Activated CD4-positive, alpha-beta T cell treated with anti-CD3 and anti-CD28 coated beads, Interleukin-2, amount 50 U/mL, for 1 hour (primary cell): ENCODE results near the gene ATP2C1.
"Not testable (repeated sequence)": the region's sequence is repeated elsewhere in the genome, so short reads cannot be mapped to it uniquely, and the experiment has no call there.

Experiments
- DNase-seq: peaks from one replicate; pipeline ENCODE4 v3.0.0-alpha.2; 2020

ATP2C1 gene, protein sequence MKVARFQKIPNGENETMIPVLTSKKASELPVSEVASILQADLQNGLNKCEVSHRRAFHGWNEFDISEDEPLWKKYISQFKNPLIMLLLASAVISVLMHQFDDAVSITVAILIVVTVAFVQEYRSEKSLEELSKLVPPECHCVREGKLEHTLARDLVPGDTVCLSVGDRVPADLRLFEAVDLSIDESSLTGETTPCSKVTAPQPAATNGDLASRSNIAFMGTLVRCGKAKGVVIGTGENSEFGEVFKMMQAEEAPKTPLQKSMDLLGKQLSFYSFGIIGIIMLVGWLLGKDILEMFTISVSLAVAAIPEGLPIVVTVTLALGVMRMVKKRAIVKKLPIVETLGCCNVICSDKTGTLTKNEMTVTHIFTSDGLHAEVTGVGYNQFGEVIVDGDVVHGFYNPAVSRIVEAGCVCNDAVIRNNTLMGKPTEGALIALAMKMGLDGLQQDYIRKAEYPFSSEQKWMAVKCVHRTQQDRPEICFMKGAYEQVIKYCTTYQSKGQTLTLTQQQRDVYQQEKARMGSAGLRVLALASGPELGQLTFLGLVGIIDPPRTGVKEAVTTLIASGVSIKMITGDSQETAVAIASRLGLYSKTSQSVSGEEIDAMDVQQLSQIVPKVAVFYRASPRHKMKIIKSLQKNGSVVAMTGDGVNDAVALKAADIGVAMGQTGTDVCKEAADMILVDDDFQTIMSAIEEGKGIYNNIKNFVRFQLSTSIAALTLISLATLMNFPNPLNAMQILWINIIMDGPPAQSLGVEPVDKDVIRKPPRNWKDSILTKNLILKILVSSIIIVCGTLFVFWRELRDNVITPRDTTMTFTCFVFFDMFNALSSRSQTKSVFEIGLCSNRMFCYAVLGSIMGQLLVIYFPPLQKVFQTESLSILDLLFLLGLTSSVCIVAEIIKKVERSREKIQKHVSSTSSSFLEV

GRCh38 chr3:130893376-130894129 lies at the start of gene ATP2C1:
Gene ATP2C1, plus strand, starts transcription at chr3:130894084. Its CDS starts 686 bp downstream, at chr3:130894770.
- DNase-seq, result peak; percentile 86

DNA sequence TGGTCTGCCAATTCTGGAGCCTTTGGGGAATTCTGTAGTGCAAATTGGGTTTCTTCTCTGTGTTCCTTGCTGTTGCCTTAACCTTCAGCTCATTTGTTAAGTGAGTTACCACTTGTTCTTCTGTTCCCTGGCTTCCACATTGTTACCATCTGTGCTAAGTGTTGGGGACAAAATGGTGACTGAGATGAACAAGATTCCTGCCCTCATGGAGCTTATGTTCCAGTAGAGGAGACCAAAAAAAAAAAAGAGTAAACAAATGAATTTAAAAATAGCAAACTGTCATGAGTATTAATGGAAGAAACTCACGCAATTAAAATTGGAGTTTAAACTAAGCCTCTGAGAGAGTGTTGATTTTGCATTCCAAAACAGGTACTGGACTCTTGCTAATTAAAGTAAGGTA lies 49.4 kb upstream of the ATP2C1 start:
- no peak for DNase-seq

DNA sequence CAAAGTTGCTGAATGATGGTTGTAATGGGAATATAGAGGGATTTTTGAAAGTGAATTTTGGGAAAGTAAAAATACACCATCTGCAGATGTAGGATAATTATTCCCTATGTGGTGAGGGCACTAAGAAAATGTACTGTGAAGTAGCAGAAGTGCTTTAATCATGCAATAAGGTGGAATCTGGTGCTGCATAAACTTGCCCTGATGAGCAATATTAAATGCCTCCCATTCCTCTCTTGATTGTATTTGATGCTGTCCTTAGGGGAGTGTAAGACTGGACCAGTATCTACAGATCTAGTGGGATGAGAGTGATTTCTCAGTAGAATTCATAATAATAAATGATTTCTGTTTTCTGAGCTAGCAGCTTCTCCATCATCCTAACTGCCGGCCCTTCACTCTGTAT lies 47.7 kb upstream of the ATP2C1 start:
- no peak for DNase-seq

- DNase-seq, result no peak
Observed at GRCh38 chr3:130849091-130849552, 44.8 kb upstream of the ATP2C1 start.

- DNase-seq, result peak; percentile 16
Observed at GRCh38 chr3:130850044-130850797, 43.7 kb upstream of the ATP2C1 start.

GRCh38 chr3:130850843-130851242 lies 43.0 kb upstream of the ATP2C1 start:
- no peak for DNase-seq

DNA sequence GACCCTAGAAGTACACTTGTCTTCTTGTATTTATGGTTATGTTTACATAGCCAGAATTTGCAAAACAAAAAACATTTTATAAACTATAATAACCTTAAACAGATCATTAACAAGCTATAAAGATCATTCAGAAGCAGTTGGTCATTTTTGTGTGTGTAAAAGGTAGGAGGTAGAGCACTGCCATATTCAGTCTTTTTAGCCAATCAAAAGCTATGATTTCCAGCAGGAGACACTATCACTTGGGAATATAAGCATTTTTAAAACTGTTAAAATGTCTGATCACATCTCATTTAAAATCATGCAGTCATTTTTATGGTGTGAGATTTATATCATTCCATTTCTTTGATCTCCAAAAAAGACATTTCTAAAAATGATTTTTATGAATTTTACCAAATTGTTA lies 42.6 kb upstream of the ATP2C1 start:
- DNase-seq, result no peak

DNA sequence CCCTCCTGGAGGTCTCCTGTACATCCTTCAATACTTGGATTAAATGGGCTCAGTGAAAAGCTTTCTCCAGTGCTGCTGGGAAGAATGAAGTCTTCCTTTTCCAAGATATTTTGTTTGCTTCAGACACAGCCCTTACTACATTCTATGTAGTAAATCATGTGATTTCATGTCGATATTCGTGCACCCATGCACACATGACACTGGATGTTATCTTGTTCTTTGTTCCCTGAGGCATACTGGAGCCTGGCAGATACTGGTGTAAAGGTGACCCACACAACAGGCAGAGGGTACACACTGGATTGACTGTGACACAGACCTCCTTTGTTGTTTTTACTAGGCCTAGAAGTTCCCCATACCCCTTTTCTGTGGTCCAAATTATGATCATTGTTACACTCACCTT lies 40.3 kb upstream of the ATP2C1 start:
- DNase-seq, result no peak

DNA sequence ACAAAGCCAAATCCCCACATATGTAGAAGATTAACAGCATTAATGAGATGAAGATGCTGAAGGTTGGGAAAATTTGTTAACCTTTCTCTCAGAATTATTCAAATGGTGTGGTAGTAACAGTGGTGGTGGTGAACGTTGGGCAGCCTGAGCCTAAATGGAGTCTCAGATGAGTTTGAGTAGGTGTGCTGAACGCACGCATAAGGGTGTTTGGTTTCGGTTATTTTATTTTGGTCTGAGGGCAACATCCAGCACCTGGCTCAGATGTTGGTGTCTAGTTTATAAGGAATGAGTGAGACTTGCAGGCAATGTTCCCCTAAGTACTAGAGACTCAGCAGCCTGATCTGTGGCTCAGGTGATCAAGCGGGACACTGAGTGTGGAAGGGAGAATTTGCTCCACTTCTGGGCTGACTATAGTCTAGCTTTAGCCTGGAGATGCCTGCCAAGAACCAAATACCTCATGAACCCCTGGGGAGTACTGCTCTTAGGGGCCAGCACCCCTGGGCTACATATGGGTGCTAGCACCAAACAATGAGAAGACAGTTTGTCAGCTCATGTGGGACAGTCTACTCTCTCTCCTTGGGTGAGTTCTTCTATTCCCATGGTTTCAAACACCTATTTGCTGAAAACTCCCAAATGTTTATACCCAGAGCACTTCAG lies 39.5 kb upstream of the ATP2C1 start:
- no peak for DNase-seq

GRCh38 chr3:130857336-130858026 lies 36.4 kb upstream of the ATP2C1 start:
- no peak for DNase-seq

DNA sequence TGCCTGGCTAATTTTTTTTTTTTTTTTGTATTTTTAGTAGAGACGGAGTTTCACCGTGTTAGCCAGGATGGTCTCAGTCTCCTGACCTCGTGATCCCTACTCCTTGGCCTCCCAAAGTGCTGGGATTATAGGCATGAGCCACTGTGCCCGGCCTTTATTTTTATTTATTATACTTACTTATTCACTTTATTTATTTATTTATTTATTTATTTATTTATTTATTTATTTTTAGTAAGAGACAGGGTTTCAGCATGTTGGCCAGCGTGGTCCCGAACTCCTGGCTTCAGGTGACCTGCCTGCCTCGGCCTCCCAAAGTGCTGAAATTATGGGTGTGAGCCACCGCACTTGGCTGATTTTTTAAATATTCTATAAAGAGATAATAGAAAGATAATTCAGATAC lies 31.8 kb upstream of the ATP2C1 start:
- not testable (repeated sequence) for DNase-seq

GRCh38 chr3:130865489-130865888 lies 28.4 kb upstream of the ATP2C1 start:
- DNase-seq, result no peak

DNA sequence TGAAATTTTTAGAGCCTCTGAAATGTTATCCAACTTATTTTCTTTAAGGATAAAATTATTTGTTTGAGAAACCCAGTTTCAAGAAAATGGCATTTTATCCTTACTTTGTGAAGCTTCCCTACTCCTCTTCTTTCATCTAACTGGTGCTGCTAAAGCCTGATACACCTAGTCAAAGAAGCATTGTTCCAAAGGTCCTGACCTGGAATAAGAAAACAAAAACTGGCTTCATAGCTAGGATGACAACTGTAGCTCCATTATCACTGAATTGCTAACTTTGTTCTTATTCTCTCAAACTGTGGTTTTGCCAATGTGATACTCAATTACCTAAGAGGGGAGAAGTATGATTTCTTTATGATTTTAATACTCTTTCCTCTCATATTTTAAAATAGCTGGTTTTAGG lies 27.6 kb upstream of the ATP2C1 start:
- DNase-seq, result no peak

GRCh38 chr3:130870423-130870822 lies 23.5 kb upstream of the ATP2C1 start:
- DNase-seq, result no peak

- no peak for DNase-seq
Observed at GRCh38 chr3:130876594-130876993, 17.3 kb upstream of the ATP2C1 start.

- DNase-seq, result no peak
Observed at GRCh38 chr3:130878464-130878863, 15.4 kb upstream of the ATP2C1 start.

DNA sequence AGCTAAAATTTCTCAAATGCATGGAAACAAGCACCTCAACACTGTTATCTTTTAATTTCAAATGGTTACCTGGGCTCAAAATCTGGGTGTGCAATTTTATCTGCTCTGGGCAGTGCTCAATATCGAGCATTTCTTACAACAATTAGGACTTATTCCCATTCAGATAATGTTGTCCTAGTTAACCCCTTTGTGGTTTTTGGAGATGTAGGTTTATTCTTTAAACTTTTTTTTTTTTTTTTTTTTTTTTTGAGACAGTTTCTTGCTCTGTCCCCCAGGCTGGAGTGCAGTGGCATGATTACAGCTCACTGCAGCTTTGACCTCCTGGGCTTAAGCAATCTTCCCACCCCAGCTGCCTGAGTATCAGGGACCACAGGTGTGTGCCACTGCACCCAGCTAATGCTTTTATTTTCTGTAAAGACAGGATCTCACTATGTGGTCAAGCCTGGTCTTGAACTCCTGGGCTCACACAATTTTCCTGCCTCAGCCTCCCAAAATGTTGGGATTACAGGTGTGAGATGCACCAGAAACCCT lies 4.4 kb upstream of the ATP2C1 start:
- DNase-seq, result no peak

DNA sequence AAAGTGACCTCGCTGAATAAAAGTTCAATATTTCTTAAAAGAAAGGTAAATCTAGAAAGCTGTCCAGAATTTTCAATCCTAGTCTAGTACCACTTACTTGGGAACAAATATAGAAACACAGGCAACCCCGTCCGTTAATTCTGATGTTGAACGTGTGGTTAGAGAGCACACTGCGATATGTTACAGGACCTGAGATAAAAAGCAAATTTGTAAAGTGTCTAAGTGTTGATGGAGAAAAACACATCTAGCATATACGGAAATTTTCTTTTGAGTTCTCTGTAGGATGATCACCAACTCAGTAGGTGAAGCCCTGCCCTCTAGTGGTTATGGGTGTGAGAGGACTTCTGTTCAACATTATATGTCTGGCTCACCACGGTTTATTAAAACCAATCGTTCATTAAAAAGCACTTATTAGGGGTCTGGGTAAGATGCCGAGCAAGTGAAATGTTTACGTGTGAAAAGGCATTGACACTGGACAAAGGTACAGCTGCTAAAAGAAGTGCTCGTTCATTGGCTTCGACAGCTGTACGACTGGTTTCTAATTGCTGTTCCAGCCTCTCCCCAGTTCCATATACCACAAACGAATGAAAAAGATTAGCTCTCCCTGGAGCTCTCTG lies 1.0 kb upstream of the ATP2C1 start:
- DNase-seq, result peak; percentile 53

- DNase-seq, result peak; percentile 34
Observed at GRCh38 chr3:130894130-130894985, 474 bp downstream of the ATP2C1 start.

GRCh38 chr3:130894986-130895280 lies 1.0 kb downstream of the ATP2C1 start:
- DNase-seq, result no peak
